Fibroblast of lung (primary cell): ENCODE data around the gene WASF3.

Experiments used
- EZH2 ChIP-seq: IDR thresholded peaks from 2 replicates; pipeline ENCODE4 v1.5.1; 2012; ENCODE audit warnings: low read length, control low read depth, mild to moderate bottlenecking; ENCODE audit errors: missing control alignments
- TF ChIP-seq, protein P1 (sequence below), 2 donors: IDR thresholded peaks in 1 of 2; conservative IDR thresholded peaks in 1 of 2; 1 replicate in 1 of 2; 2 replicates in 1 of 2; pipeline ENCODE4 v1.5.1; 2011 to 2012; ENCODE audit warnings: low read length in 2 of 2, control low read depth in 1 of 2, inconsistent platforms in 1 of 2, low read depth in 1 of 2, mild to moderate bottlenecking in 1 of 2

DNA sequence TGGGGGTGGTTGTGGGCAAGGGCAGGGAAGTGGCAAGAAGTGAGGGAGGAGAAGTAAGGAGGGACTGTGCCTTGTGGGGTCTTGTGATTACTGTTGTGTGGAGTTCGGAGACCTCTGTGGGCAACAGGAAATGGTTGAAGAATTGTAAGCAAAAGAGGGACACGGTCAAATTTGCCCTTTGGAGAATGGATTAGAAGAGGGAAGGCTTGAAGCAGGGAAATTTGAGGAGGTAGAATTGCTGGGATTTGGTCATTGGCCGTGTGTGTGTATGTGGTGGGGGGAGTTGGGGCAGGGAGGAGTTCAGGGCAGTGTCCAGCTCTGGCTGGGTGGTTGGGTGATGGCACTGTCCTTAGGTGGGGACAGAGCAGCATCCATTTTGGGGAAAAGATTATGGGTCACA is 3.6 kb downstream of the WASF3 start:
- TF ChIP-seq, protein P1, sequence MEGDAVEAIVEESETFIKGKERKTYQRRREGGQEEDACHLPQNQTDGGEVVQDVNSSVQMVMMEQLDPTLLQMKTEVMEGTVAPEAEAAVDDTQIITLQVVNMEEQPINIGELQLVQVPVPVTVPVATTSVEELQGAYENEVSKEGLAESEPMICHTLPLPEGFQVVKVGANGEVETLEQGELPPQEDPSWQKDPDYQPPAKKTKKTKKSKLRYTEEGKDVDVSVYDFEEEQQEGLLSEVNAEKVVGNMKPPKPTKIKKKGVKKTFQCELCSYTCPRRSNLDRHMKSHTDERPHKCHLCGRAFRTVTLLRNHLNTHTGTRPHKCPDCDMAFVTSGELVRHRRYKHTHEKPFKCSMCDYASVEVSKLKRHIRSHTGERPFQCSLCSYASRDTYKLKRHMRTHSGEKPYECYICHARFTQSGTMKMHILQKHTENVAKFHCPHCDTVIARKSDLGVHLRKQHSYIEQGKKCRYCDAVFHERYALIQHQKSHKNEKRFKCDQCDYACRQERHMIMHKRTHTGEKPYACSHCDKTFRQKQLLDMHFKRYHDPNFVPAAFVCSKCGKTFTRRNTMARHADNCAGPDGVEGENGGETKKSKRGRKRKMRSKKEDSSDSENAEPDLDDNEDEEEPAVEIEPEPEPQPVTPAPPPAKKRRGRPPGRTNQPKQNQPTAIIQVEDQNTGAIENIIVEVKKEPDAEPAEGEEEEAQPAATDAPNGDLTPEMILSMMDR (conservative IDR thresholded peaks at IDR 0.05 in 1 of 2, IDR thresholded peaks at IDR 0.05 in 1 of 2; ENCODE audit: low read depth in 1 of 2, low read length in 2 of 2), result no peak
- TF ChIP-seq EZH2, result no peak
